HepG2 (cell line): ENCODE data around the gene CDK13. TPM values are rescaled to one million over a fixed set of nuclear protein-coding genes. Genes with fewer than 3 reads are reported as not detected.

Experiments used
- HNF4G ChIP-seq, 2 experiments: sonication (generic) in 1 of 2; formaldehyde crosslinking in 1 of 2; IDR thresholded peaks; 2 replicates each; pipeline versions ENCODE4 v1.4.0 to v1.6.1; 2011 to 2020; ENCODE audit warnings: borderline replicate concordance in 2 of 2, low read depth in 2 of 2, mild to moderate bottlenecking in 2 of 2, low read length in 1 of 2, missing genetic modification reagents in 1 of 2, moderate library complexity in 1 of 2
- HNRNPH1 ChIP-seq: fragments of 200-400 bp; formaldehyde crosslinking; optimal IDR thresholded peaks from 2 replicates; pipeline ENCODE3; 2017; ENCODE audit warnings: mild to moderate bottlenecking, low read depth, low read length
- ISL2 ChIP-seq: sonication (generic); formaldehyde crosslinking; IDR thresholded peaks from 2 replicates; pipeline ENCODE4 v1.5.0; 2020; ENCODE audit warnings: missing genetic modification reagents
- KLF15 ChIP-seq: sonication (generic); formaldehyde crosslinking; IDR thresholded peaks from 2 replicates; pipeline ENCODE4 v1.8.1; 2023; ENCODE audit warnings: borderline replicate concordance, mild to moderate bottlenecking, inconsistent platforms, missing genetic modification reagents, mixed read lengths
- NONO ChIP-seq, 2 experiments: fragments of 450-650 bp in 1 of 2; sonication (generic) in 1 of 2; formaldehyde crosslinking in 1 of 2; IDR thresholded peaks in 1 of 2; conservative IDR thresholded peaks in 1 of 2; 2 replicates each; pipeline versions ENCODE4 v1.6.1 to v1.8.0; 2017 to 2022; ENCODE audit warnings: mild to moderate bottlenecking in 1 of 2, missing genetic modification reagents in 1 of 2, moderate library complexity in 1 of 2
- PAWR ChIP-seq: sonication (generic); formaldehyde crosslinking; IDR thresholded peaks from 2 replicates; pipeline ENCODE4 v1.4.0; 2020; ENCODE audit warnings: missing genetic modification reagents, mild to moderate bottlenecking, borderline replicate concordance
- PLRG1 ChIP-seq: fragments of 450-650 bp; conservative IDR thresholded peaks from 2 replicates; pipeline ENCODE4 v1.6.1; 2016
- POGZ ChIP-seq: sonication (generic); formaldehyde crosslinking; IDR thresholded peaks from 2 replicates; pipeline ENCODE4 v1.4.0; 2020; ENCODE audit warnings: mild to moderate bottlenecking, missing genetic modification reagents
- POLR2AphosphoS2 ChIP-seq: IDR thresholded peaks from 2 replicates; pipeline ENCODE4 v1.6.1; 2011; ENCODE audit warnings: low read depth, low read length, improper control_type of control experiment
- SRF ChIP-seq: IDR thresholded peaks from 2 replicates; pipeline ENCODE4 v1.6.1; 2011; ENCODE audit warnings: mild to moderate bottlenecking, low read depth, low read length, moderate library complexity
- TBP ChIP-seq: sonication (generic); formaldehyde crosslinking; IDR thresholded peaks from 2 replicates; pipeline ENCODE4 v1.5.0; 2020; ENCODE audit warnings: missing genetic modification reagents
- ZFY ChIP-seq: sonication (generic); formaldehyde crosslinking; IDR thresholded peaks from 2 replicates; pipeline ENCODE4 v1.4.0; 2020; ENCODE audit warnings: missing genetic modification reagents
- ZSCAN30 ChIP-seq: sonication (generic); formaldehyde crosslinking; IDR thresholded peaks from 2 replicates; pipeline ENCODE4 v1.5.0; 2020; ENCODE audit warnings: mild to moderate bottlenecking, missing genetic modification reagents
- polyA plus RNA-seq, 8 experiments: library from polyadenylated mRNA; depleted of rRNA in 3 of 8; stranded (reverse) in 7 of 8; unstranded in 1 of 8; fragments of >200 nt; fragmentation: Illumina TruSeq in 4 of 8; extraction: Trizol in 4 of 8; gene quantifications; 2 replicates each; pipeline versions ENCODE4 v1.2.1 to v1.2.3, GENCODE V29; 2011 to 2016; ENCODE audit warnings: low read depth in 4 of 8, missing spikeins in 1 of 8, mixed read lengths in 1 of 8; ENCODE audit not compliant: insufficient read depth in 1 of 8
- total RNA-seq, 5 experiments: library from RNA; depleted of rRNA; stranded (reverse); fragments of >200 nt; fragmentation: Illumina TruSeq; extraction: Trizol; gene quantifications; 2 replicates each; pipeline ENCODE4 v1.2.3, GENCODE V29; 2016; ENCODE audit warnings: low read depth in 1 of 5
- TF ChIP-seq, protein P1 (sequence below): sonication (generic); formaldehyde crosslinking; IDR thresholded peaks from 2 replicates; pipeline ENCODE4 v1.8.0; 2022; ENCODE audit warnings: missing genetic modification reagents, mild to moderate bottlenecking, moderate library complexity, borderline replicate concordance
- TF ChIP-seq, protein P2 (sequence below): conservative IDR thresholded peaks from 2 replicates; pipeline ENCODE4 v1.6.1; 2018; ENCODE audit warnings: missing genetic modification reagents
- TF ChIP-seq, protein P3 (sequence below): IDR thresholded peaks from 2 replicates; pipeline ENCODE4 v1.6.1; 2018; ENCODE audit warnings: missing genetic modification reagents, mild to moderate bottlenecking, missing compliant biosample characterization
- TF ChIP-seq, protein P4 (sequence below): sonication (generic); formaldehyde crosslinking; IDR thresholded peaks from 2 replicates; pipeline ENCODE4 v1.4.0; 2020; ENCODE audit warnings: missing genetic modification reagents
- TF ChIP-seq, protein P5 (sequence below): sonication (generic); formaldehyde crosslinking; IDR thresholded peaks from 2 replicates; pipeline ENCODE4 v1.5.1; 2020; ENCODE audit warnings: mild to moderate bottlenecking, missing genetic modification reagents, borderline replicate concordance

Gene CDK13
- total and polyA plus RNA-seq, 2 of the 13 experiments (the other 11 are each of a cell fraction or from before 2014, with no cell fraction given), result 21.0 to 40.9 TPM

- TF ChIP-seq, protein P1, sequence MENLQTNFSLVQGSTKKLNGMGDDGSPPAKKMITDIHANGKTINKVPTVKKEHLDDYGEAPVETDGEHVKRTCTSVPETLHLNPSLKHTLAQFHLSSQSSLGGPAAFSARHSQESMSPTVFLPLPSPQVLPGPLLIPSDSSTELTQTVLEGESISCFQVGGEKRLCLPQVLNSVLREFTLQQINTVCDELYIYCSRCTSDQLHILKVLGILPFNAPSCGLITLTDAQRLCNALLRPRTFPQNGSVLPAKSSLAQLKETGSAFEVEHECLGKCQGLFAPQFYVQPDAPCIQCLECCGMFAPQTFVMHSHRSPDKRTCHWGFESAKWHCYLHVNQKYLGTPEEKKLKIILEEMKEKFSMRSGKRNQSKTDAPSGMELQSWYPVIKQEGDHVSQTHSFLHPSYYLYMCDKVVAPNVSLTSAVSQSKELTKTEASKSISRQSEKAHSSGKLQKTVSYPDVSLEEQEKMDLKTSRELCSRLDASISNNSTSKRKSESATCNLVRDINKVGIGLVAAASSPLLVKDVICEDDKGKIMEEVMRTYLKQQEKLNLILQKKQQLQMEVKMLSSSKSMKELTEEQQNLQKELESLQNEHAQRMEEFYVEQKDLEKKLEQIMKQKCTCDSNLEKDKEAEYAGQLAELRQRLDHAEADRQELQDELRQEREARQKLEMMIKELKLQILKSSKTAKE (CRISPR knock-in tag), result no peak
- TF ChIP-seq NONO (IDR thresholded peaks at IDR 0.05) (no peak), NONO (CRISPR knock-in tag; conservative IDR thresholded peaks at IDR 0.05) (peak; percentile 83), ZSCAN30 (CRISPR knock-in tag) (0 out of 2 replicates have a peak, but pooled peaks have one; percentile 17), ZFY (peak; percentile 85), PAWR (peak; percentile 77; the same call in 1 of the 2 replicates), HNF4G (IDR thresholded peaks at IDR 0.05; ENCODE audit: borderline replicate concordance, low read depth, low read length) (no peak), HNF4G (CRISPR knock-in tag; IDR thresholded peaks at IDR 0.05; ENCODE audit: borderline replicate concordance, low read depth) (no peak), SRF (no peak), TBP (no peak), PLRG1 (no peak), POGZ (CRISPR knock-in tag) (peak; percentile 73; the same call in 1 of the 2 replicates), HNRNPH1 (peak; percentile 27), KLF15 (peak; percentile 48; the same call in 1 of the 2 replicates), POLR2AphosphoS2 (0 out of 2 replicates have a peak, but pooled peaks have one; percentile 55), ISL2 (CRISPR knock-in tag) (no peak; the same call in 1 of the 2 replicates)
- TF ChIP-seq, protein P2, sequence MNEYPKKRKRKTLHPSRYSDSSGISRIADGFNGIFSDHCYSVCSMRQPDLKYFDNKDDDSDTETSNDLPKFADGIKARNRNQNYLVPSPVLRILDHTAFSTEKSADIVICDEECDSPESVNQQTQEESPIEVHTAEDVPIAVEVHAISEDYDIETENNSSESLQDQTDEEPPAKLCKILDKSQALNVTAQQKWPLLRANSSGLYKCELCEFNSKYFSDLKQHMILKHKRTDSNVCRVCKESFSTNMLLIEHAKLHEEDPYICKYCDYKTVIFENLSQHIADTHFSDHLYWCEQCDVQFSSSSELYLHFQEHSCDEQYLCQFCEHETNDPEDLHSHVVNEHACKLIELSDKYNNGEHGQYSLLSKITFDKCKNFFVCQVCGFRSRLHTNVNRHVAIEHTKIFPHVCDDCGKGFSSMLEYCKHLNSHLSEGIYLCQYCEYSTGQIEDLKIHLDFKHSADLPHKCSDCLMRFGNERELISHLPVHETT, result peak; percentile 44
- TF ChIP-seq, protein P3, sequence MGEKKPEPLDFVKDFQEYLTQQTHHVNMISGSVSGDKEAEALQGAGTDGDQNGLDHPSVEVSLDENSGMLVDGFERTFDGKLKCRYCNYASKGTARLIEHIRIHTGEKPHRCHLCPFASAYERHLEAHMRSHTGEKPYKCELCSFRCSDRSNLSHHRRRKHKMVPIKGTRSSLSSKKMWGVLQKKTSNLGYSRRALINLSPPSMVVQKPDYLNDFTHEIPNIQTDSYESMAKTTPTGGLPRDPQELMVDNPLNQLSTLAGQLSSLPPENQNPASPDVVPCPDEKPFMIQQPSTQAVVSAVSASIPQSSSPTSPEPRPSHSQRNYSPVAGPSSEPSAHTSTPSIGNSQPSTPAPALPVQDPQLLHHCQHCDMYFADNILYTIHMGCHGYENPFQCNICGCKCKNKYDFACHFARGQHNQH (CRISPR knock-in tag), result peak; percentile 86
- TF ChIP-seq, protein P4, sequence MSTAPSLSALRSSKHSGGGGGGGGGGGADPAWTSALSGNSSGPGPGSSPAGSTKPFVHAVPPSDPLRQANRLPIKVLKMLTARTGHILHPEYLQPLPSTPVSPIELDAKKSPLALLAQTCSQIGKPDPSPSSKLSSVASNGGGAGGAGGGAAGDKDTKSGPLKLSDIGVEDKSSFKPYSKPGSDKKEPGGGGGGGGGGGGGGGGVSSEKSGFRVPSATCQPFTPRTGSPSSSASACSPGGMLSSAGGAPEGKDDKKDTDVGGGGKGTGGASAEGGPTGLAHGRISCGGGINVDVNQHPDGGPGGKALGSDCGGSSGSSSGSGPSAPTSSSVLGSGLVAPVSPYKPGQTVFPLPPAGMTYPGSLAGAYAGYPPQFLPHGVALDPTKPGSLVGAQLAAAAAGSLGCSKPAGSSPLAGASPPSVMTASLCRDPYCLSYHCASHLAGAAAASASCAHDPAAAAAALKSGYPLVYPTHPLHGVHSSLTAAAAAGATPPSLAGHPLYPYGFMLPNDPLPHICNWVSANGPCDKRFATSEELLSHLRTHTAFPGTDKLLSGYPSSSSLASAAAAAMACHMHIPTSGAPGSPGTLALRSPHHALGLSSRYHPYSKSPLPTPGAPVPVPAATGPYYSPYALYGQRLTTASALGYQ (CRISPR knock-in tag), result no peak
- TF ChIP-seq, protein P5, sequence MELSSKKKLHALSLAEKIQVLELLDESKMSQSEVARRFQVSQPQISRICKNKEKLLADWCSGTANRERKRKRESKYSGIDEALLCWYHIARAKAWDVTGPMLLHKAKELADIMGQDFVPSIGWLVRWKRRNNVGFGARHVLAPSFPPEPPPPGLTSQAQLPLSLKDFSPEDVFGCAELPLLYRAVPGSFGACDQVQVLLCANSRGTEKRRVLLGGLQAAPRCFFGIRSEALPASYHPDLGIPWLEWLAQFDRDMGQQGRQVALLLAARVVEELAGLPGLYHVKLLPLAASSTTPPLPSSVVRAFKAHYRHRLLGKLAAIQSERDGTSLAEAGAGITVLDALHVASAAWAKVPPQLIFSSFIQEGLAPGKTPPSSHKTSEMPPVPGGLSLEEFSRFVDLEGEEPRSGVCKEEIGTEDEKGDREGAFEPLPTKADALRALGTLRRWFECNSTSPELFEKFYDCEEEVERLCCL (CRISPR knock-in tag), result peak; percentile 74; the same call in 1 of the 2 replicates
These were observed 814 bp upstream of the CDK13 start (continued) for GRCh38 chr7:39948956-39949928.
